HepG2 (cell line): ENCODE measurements around the gene SNF8. TPM values are rescaled to one million over a fixed set of nuclear protein-coding genes. Genes with fewer than 3 reads are reported as not detected.
A peak's percentile ranks its signal among the peaks of the same experiment; 100 is the strongest.

Source experiments
- ATAC-seq: fragments of 200-7000 bp; cut with Tn5 transposase; 3 replicates; pipeline ENCODE4 v1.9.1; 2020; ENCODE audit warnings: mild to moderate bottlenecking, moderate library complexity
- BruUV-seq: library from RNA; stranded (reverse); fragments of 400-500 nt; replicated peaks from 2 replicates; lab custom pipeline; 2021; lab: Mats Ljungman, UMichigan
- CTCF ChIA-PET: fragments of 300-600 bp; formaldehyde crosslinking; extraction: SDS; loops from one replicate; lab custom pipeline; 2021; ENCODE audit warnings: low total read pairs, inconsistent platforms, low intra/inter-chr PET ratio; lab: Yijun Ruan, JAX
- POLR2A ChIA-PET: fragments of 350-600 bp; sonication (Branson Sonifier 250); formaldehyde crosslinking; loops from one replicate; lab custom pipeline; 2020; ENCODE audit warnings: antibody characterized with exemption, inconsistent platforms; lab: Yijun Ruan, JAX
- DNase-seq: peaks from one replicate; pipeline ENCODE4 v3.0.0-alpha.2; 2015; ENCODE audit warnings: low spot score
- FAIRE-seq: peaks from 3 replicates; lab custom pipeline; 2011; peaks lifted over from hg19 to GRCh38; lab: Jason Lieb, UNC
- H2AFZ ChIP-seq: one replicate; pipeline ENCODE4 v1.6.1; 2011; ENCODE audit warnings: low read length, inconsistent platforms
- H3K27ac ChIP-seq: fragments of 300-600 bp; 3 replicates; pipeline ENCODE4 v1.8.0; 2011; ENCODE audit warnings: mixed run types, mild to moderate bottlenecking, mixed read lengths, low read length, inconsistent platforms; ENCODE audit not compliant: insufficient read depth; ENCODE audit errors: extremely low read length
- H3K27me3 ChIP-seq, 2 experiments: fragments of 200-600 bp in 1 of 2; 2 replicates in 1 of 2; 3 replicates in 1 of 2; pipeline versions ENCODE4 v1.6.0 to v1.8.0; 2011; ENCODE audit warnings: low read length in 2 of 2, mild to moderate bottlenecking in 2 of 2, moderate library complexity in 2 of 2, inconsistent platforms in 1 of 2; ENCODE audit not compliant: insufficient read depth in 2 of 2, control insufficient read depth in 1 of 2
- H3K36me3 ChIP-seq, 2 experiments: fragments of 200-600 bp in 1 of 2; replicated peaks in 1 of 2; 2 replicates in 1 of 2; 3 replicates in 1 of 2; pipeline versions ENCODE4 v1.5.1 to v1.8.0; 2011; ENCODE audit warnings: low read length in 2 of 2, inconsistent platforms in 1 of 2; ENCODE audit not compliant: insufficient read depth in 2 of 2, control insufficient read depth in 1 of 2
- H3K4me1 ChIP-seq: 2 replicates; pipeline ENCODE4 v1.5.1; 2012; ENCODE audit warnings: low read length, inconsistent platforms; ENCODE audit not compliant: insufficient read depth
- H3K4me2 ChIP-seq: 2 replicates; pipeline ENCODE4 v1.6.0; 2011; ENCODE audit warnings: low read depth, low read length, inconsistent platforms
- H3K4me3 ChIP-seq, 3 experiments: fragments of 200-600 bp in 1 of 3; sonication (generic), shearing (Covaris generic) in 1 of 3; replicated peaks in 1 of 3; 2 replicates each; pipeline ENCODE4 v1.5.1; 2011 to 2016; ENCODE audit warnings: low read length in 3 of 3, inconsistent platforms in 2 of 3, low read depth in 2 of 3, mild to moderate bottlenecking in 2 of 3, control low read depth in 1 of 3, mixed read lengths in 1 of 3; ENCODE audit not compliant: insufficient read depth in 1 of 3
- H3K79me2 ChIP-seq: one replicate; pipeline ENCODE4 v1.6.1; 2011; ENCODE audit warnings: low read length, inconsistent platforms; ENCODE audit not compliant: insufficient read depth
- H3K9ac ChIP-seq: 2 replicates; pipeline ENCODE4 v1.6.0; 2011; ENCODE audit warnings: mild to moderate bottlenecking, low read depth, low read length, inconsistent platforms; ENCODE audit not compliant: insufficient read depth
- H3K9me3 ChIP-seq: 2 replicates; pipeline ENCODE4 v1.5.1; 2012; ENCODE audit warnings: mild to moderate bottlenecking, low read length
- H4K20me1 ChIP-seq: 2 replicates; pipeline ENCODE4 v1.6.0; 2011; ENCODE audit warnings: inconsistent platforms, mild to moderate bottlenecking, low read length, moderate library complexity; ENCODE audit not compliant: insufficient read depth
- ATAD3A ChIP-seq: sonication (generic); formaldehyde crosslinking; IDR thresholded peaks from 2 replicates; pipeline ENCODE4 v1.4.0; 2020; ENCODE audit warnings: missing genetic modification reagents
- CBX2 ChIP-seq, 2 experiments: fragments of 200-600 bp in 1 of 2; sonication (generic); formaldehyde crosslinking in 1 of 2; IDR thresholded peaks; 2 replicates each; pipeline versions ENCODE4 v1.7.0 to v1.8.1; 2018 to 2022; ENCODE audit warnings: low read depth in 2 of 2, low read length in 1 of 2, mild to moderate bottlenecking in 1 of 2, missing genetic modification reagents in 1 of 2
- FOXO4 ChIP-seq: sonication (generic); formaldehyde crosslinking; conservative IDR thresholded peaks from 2 replicates; pipeline ENCODE4 v1.8.1; 2023; ENCODE audit warnings: missing genetic modification reagents
- MAFF ChIP-seq: IDR thresholded peaks from 2 replicates; pipeline ENCODE4 v1.6.1; 2011; ENCODE audit warnings: low read depth, low read length, improper control_type of control experiment
- MAFK ChIP-seq, 2 experiments: IDR thresholded peaks in 1 of 2; conservative IDR thresholded peaks in 1 of 2; 2 replicates each; pipeline ENCODE4 v1.6.1; 2011; ENCODE audit warnings: improper control_type of control experiment in 2 of 2, low read length in 2 of 2
- ZNF280B ChIP-seq: sonication (generic); formaldehyde crosslinking; IDR thresholded peaks from 2 replicates; pipeline ENCODE4 v1.5.0; 2020; ENCODE audit warnings: missing genetic modification reagents, mild to moderate bottlenecking, borderline replicate concordance
- ZNF317 ChIP-seq: sonication (generic); formaldehyde crosslinking; IDR thresholded peaks from 2 replicates; pipeline ENCODE4 v1.5.0; 2020; ENCODE audit warnings: mild to moderate bottlenecking, missing genetic modification reagents
- WGBS: methylation state at CpG from one replicate; pipeline ENCODE4 v1.1.6; 2017; ENCODE audit warnings: low lambda C conversion rate; 5-methylcytosine and 5-hydroxymethylcytosine counted together
- in situ Hi-C: cut with HindIII; loops from 2 replicates; pipeline ENCODE4 v1.10.0; 2017; ENCODE audit warnings: low pct_unique_long_range_greater_than_20kb; ENCODE audit not compliant: extremely low pct_ligation_motif_present
- intact Hi-C: fragments of 100-400 bp; cut with micrococcal nuclease; formaldehyde crosslinking; loops from one replicate; pipeline ENCODE4 v1.10.0; 2022; ENCODE audit not compliant: unreplicated experiment
- polyA plus RNA-seq, 8 experiments: library from polyadenylated mRNA; depleted of rRNA in 3 of 8; stranded (reverse) in 7 of 8; unstranded in 1 of 8; fragments of >200 nt; fragmentation: Illumina TruSeq in 4 of 8; extraction: Trizol in 4 of 8; gene quantifications; 2 replicates each; pipeline versions ENCODE4 v1.2.1 to v1.2.3, GENCODE V29; 2011 to 2016; ENCODE audit warnings: low read depth in 4 of 8, missing spikeins in 1 of 8, mixed read lengths in 1 of 8; ENCODE audit not compliant: insufficient read depth in 1 of 8
- total RNA-seq, 5 experiments: library from RNA; depleted of rRNA; stranded (reverse); fragments of >200 nt; fragmentation: Illumina TruSeq; extraction: Trizol; gene quantifications; 2 replicates each; pipeline ENCODE4 v1.2.3, GENCODE V29; 2016; ENCODE audit warnings: low read depth in 1 of 5

Gene SNF8
- total and polyA plus RNA-seq, 2 of the 13 experiments (the other 11 are each of a cell fraction or from before 2014, with no cell fraction given): 114 to 153 TPM

GRCh38 chr17:48951572-48951971, 6.9 kb upstream of the SNF8 start:
- ChIA-PET POLR2A (interaction anchor here (4.1 kb wide), 1 partner anchor 21 kb away, joined by 27 read pairs; no protein-coding TSS in a partner anchor), CTCF (interaction anchor here (2.1 kb wide), 1 partner anchor 81 kb away, joined by 12 read pairs; no protein-coding TSS in a partner anchor)
- intact Hi-C loops: no loop called here
- no peak for ATAC-seq
- Histone ChIP-seq H3K79me2 (no peaks in the 10 kb centered on the region), H3K9me3 (no peaks in the 10 kb centered on the region), H3K4me1 (peaks cover 23% of the 10 kb centered on the region), H2AFZ (no peak overlapping the region), H3K4me3 (no peak overlapping the region), H3K9ac (no peak overlapping the region), H4K20me1 (no peaks in the 10 kb centered on the region), H3K4me2 (no peak overlapping the region), H3K27me3 (no peaks in the 10 kb centered on the region), H3K27ac (no peak overlapping the region), H3K36me3 (no peaks in the 10 kb centered on the region)
- in situ Hi-C loops: loop anchor here (5.0 kb wide), 1 partner anchor 71 kb away; no protein-coding TSS in a partner anchor
- TF ChIP-seq ZNF317 (CRISPR knock-in tag) (no peak), FOXO4 (CRISPR knock-in tag) (0 out of 2 replicates have a peak, but pooled peaks have one; percentile 18), ATAD3A (CRISPR knock-in tag) (no peak), ZNF280B (no peak), CBX2 (IDR thresholded peaks at IDR 0.05; ENCODE audit: low read depth, low read length) (no peak), CBX2 (CRISPR knock-in tag; IDR thresholded peaks at IDR 0.05; ENCODE audit: low read depth) (no peak), MAFF (peak; percentile 69), MAFK (conservative IDR thresholded peaks at IDR 0.05 in 1 of 2, IDR thresholded peaks at IDR 0.05 in 1 of 2; ENCODE audit: low read length in 2 of 2) (peak; percentile 81 to 86)
- BruUV-seq: no TSS peak
- no peak for DNase-seq
- WGBS: 76% methylated on average over 5 of the region's 5 CpGs
- no peak for FAIRE-seq
